Limb (tissue), 2 donors: ENCODE data around the gene PEDS1.
A peak's percentile ranks its signal among the peaks of the same experiment; 100 is the strongest.
"Not testable (repeated sequence)": the region's sequence is repeated elsewhere in the genome, so short reads cannot be mapped to it uniquely, and the experiment has no call there.

Experiments
- DNase-seq, 2 donors: peaks; one replicate each; pipeline ENCODE4 v3.0.0-alpha.2; 2016; ENCODE audit errors: extremely low spot score in 2 of 2

The PEDS1 gene

DNA sequence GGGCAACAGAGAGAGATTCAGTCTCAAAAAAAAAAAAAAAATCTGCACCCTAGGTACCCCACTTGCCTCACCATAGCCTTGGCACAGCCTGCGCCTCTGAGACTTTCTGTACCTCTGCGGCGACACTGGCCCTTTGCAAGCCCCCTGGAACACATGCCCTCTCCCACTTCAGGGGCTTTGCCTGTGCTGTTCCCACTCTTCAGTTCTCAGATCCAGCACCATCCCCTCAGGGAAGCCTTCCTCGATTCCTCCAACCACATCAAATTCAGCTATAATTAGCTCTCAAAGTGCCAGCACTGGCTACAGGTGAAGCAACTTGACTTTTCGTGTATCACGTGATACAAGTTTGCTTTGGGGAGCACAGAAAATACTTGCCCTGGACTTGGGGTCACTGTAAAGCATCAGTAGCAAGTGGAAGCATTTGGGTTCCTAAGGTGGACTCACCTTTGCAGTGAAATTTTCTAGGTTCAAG is 38.4 kb downstream of the PEDS1 start:
- DNase-seq: no peak

DNA sequence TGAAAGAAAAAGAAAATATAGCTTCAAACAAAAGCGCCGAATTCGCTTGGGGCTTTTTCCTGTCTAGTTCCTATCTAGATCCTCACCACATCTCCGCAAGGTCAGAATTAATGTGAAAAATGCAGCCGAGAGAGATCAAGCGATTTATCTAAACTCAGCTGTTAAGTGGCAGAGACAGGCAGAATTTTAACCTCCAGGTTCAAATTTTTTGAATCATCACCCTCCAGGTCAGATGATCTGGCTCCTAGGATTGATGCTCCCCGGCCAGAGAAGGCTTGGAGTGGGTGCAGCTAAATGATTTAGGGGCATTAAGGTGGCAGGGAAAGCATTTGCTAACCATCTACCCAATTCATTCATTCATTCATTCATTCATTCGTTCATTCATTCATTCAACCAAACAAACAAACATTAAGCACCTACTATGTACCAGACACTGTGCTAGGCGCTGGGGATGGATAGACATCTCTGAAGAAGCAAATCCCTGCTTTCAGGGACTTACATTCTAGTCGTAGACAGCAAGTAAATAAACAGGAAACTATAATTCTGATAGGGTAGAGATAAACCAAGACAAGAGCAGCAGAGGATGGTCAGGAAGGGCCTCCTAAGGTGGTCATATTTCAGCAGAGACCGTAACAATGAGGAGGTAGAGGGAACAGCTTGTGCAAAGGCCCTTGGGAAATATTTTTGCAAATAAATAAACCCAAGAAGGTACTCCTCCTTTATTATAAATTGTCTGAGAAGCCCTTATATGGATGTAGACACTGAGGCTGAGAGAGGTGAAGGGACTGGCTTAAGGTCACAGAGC is 39.9 kb downstream of the PEDS1 start:
- no peak for DNase-seq

DNA sequence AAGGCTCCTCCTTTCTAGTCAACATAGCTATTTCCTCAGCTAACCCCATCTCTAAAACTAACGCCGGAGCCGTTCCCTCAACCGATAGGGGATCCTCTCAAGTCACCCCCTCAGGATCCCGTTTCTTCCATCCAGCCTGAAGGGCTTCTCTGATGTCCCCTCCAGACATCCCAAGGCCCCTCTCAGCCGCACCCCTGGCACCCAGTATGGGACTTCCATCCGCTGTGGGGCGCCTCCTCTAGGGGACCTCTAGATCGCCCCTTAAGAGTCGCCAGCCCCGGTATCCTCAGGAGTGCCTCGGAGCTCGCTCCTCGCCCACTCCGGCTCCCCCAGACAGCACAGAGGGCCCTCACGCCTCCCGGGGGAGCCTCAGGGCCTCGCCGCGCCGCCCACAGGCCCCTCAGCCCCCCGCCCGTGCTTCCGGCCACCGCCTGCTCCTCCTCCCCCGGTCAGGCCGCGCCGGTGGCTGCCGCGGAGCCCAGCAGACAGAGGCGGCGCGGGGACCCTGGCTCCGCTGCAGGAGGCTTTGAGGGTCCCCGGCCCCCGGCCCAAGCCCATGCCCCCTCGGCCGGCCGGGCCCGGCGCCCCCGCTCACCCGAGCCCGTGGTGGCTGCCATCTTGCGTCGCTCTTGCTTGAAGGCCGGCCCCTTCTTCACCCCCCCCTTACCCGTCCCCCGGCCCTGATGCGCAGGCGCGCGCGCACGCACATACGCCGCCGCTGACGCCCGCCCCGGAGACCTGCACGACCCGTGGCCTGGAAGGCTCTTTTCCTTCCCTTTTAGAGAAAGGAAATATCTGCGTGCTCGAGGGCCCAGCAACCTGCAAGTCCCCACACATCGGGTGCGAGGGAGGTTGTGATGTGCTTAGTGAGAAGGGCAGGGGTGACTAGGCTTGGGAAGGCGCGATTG is 40.8 kb downstream of the PEDS1 start, which contains the start of gene UBE2V1:
TSS of gene UBE2V1 (minus strand) at position 639 of the 908 bp plus-strand sequence. CDS start at position 617, 22 bp downstream.
- DNase-seq: peak; percentile 91 to 94

DNA sequence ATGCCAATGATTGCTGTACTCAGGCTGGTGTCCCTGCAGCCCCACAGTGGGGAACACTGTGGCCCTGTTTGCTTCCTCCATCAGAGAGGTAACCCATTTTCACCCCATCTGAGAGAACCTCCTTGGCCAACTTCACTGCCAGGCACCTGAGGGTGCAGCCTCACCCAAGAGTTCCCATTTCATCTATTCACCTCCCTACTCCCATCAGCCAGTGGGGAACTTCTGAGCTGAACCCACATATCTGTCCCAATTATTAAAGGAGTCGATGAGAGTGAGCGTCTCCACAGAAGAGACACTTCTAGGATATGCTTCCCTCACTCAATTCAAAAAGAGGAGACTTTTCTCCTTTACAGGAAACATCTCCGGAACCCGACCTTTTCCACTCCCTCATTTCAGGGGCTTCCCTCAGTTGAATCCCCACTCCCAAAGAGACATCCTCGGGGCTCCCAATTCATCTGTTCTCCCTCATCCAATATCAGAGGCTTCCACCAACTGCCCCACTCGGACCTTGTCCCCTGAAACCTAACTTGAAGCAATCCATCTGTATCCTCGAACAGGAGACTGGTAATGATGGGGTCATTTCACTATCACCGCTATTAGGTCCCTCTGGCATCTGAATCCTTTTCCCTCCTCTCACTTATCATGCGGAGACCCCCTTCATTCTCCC is 41.6 kb downstream of the PEDS1 start:
- DNase-seq: no peak

DNA sequence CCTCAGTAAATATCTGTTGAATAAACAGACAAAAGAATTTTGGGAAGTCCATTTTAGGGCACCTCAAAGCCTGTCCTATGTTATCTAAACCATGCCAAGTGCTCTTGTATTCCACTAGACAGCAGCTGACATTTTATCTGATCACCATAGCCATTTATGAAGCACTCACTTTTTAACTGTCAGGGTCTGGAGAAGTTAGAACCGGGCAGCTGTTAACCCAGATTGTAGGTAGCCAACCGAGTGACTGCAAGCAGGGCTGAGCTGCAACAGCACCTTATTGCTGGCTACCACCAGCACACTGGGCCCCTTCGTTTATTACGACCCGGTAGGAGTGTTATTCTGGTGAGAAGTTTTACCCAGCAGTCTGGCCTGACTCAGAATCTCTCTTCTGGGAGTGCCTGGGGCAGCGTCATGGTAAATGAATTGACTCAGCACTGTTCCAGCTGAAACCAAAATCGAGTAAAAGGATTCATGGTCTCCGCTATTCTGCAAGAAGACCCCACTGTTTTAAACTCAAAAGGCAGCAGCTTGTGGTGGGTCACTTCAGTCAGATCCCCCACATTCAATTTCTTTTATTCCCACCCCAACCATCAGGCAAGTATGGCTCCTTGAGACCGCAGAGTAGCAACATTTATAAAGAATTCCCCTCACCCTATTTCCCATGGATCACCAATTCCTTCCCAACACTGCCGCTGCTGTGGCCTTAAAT is 42.2 kb downstream of the PEDS1 start:
- no peak for DNase-seq

DNA sequence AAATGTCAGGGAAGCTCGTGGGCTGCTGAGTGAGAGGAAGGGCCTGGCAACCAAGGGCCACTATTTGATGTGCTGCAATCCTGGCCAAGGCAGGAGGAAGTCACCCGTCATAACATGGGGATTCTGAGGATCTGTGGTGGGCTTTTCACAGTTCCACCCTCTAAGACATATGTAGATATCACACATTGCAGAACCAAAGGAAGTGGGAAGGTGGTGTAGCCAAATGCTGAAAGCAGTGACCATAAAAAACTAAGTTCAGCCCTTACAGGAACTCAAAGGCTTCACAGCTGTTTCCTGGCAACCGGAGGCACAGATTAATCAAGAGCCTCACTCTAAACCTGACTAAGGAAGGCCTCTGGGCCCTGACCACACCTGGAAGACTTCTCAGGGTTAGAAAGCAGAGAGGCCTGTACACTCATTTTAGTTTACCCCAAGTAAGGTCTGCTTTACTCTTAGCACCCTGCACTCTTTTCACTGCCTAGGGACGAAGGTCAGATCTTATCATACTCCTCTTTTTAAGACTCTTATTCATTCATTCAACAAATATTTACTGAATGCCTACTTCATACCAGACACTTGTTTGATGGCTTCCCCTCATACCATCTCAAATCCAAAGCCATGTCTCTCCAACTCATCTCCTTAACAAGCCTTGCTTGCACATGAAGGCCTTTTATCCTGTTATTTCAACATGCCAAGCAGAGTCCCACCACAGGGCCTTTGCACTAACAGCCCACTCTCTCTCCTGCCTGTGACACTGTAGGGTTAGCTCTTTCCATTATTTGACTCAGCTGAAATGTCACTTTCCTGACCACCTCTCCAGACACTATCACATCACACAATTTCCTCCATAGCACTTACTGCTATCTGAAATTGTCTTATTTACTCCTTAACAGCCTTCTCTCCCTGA is 43.1 kb downstream of the PEDS1 start:
- no peak for DNase-seq

DNA sequence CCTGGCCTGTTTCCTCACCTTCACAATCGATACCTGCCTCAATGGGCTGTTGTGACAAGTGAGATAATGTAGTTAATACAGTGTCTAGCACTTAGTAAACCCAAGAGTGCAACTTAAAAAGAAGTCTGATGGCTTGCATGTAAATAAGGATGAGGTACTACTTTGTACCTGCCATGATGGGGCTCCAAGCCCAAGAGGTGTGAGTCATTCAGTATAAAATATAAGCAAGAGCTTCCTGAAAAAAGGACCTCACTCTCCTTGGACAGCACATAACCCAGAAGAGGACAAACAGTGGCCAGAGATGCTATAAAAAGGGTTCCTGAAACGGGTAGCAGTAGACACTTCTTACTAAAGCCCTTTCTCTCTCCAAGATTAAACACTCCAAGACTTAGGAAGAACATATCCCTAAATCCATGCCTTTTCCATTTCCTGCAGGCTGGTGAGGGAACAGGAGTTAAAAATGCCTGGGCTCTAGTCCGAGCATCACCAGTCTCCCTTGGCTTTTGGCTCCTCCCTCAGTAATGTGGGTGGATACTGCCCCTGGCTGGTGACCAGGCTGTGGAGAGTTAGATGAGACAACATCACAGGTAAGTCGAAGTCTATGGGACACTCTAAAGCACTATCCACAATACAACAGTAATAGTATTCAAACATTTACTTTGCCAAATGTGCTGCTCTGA is 44.8 kb downstream of the PEDS1 start:
- no peak for DNase-seq

DNA sequence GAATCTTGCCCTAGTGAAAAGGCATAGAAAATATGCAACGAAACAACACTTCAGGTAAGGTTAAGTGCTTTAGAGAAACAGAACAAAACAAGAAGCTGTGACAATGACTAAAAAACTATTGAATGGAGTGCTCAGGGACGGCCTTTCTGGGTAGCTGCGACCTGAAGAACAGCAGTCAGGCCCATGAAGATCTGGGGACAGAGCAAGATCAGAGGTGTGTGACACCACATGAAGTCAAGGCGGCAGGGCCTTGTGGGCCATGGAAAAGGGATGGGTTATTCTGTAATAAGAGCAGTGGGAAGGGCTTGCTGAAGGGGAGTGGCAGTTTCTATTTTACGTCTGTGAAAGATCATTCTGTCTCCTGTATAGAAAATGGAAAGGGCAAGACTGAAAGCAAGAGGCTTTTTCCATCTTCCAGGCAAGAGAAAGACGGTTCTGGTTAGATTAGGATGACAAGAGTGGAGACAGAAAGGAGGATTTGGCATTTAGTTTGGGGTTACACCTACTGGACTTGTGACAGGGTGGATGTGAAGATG is 45.7 kb downstream of the PEDS1 start:
- DNase-seq: no peak

DNA sequence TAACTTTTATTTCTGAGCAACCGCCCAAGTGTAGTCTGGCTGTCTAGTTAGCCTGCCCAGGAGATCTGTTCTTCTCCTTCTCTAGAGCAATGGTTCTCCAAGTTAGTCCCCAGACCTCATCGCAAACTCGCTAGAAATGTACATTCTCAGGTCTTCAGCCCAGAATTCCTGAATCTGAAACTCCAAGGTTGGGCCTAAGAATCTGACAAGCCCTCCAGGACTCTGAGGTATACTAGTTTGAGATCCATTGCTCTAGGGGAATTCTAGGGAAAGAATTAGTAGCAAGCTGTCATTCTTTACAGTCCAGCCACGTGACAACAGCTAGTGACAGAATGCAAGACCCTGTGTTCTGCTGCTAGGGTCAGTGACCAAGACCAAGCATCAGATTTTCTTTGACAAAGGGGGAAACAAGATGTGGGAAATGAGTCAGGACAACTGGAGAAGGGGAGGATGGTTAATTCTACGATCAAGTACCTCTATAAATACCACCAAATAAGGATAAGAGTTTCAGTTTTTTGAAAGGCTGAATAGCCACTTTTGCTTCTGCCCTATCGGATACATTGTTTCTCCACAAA is 46.4 kb downstream of the PEDS1 start:
- no peak for DNase-seq

DNA sequence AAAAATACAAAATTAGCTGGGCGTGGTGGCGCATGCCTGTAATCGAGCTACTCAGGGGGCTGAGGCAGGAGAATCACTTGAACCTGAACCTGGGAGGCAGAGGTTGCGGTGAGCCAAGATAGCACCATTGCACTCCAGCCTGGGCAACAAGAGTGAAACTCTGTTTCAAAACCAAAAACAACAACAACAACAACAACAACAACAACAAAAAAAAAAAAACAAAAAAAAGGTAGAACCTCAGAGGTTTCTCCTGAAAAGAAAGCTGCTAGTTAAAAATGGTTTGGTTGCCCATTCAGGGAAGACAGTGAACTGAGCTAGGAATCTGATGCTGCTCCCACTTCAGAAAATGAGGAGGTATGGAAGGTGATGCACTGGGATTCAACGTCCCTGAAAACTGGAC is 46.9 kb downstream of the PEDS1 start:
- DNase-seq: not testable (repeated sequence)
